ENCODE measurements around the gene GGACT. TPM values are rescaled to one million over a fixed set of nuclear protein-coding genes. Genes with fewer than 3 reads are reported as not detected.

The GGACT gene
- total RNA-seq, 4 donors from 2014 or later, result 8.8 to 37.4 (median 9.7) TPM

DNA sequence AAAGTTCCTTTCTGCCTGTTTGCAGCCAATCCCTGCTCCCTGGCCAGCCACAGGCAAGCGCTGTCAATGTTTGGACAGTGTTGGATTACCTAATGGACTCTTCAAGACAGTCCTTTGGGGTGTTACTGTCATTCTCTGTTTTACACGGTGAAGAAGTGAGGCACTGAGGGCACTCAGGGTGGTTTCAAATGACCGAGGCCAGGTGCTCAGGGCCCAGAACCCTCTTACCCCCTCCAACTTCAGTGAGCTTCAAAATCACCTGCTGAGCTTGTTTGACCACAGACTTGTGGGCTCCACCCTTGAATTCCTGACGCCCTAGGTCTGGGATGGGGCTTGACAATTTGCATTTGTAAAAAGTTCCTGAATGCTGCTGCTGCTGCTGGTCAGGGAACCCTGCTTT, 97.9 kb downstream of the GGACT start:
- no peak for DNase-seq
- H3K27me3 ChIP-seq, result no peaks in the 10 kb centered on the region

DNA sequence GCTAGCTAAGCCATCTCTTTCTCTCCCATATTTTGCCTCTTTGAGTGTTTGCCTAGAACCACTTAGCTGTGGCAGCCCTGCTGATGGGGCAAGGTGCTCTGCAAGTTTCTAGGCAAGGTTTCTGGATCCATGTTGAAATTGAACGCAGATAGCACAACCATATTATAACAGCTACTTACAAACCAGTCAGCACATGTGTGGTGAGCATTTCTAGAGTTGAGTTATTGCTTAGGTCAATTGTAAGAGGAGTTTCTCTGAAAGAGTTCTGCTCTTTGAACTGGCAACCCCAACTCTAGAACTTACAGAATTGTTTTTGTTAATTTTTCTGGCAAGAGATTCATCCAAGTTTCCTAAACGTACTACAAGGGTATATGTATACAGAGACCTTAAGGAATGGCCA, 103.3 kb downstream of the GGACT start:
- H3K36me3 ChIP-seq, result no peaks in the 10 kb centered on the region
- TF ChIP-seq, protein P1, sequence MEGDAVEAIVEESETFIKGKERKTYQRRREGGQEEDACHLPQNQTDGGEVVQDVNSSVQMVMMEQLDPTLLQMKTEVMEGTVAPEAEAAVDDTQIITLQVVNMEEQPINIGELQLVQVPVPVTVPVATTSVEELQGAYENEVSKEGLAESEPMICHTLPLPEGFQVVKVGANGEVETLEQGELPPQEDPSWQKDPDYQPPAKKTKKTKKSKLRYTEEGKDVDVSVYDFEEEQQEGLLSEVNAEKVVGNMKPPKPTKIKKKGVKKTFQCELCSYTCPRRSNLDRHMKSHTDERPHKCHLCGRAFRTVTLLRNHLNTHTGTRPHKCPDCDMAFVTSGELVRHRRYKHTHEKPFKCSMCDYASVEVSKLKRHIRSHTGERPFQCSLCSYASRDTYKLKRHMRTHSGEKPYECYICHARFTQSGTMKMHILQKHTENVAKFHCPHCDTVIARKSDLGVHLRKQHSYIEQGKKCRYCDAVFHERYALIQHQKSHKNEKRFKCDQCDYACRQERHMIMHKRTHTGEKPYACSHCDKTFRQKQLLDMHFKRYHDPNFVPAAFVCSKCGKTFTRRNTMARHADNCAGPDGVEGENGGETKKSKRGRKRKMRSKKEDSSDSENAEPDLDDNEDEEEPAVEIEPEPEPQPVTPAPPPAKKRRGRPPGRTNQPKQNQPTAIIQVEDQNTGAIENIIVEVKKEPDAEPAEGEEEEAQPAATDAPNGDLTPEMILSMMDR (IDR thresholded peaks at IDR 0.05), result no peak
- no peak for TF ChIP-seq POLR2A (IDR thresholded peaks at IDR 0.05)
- DNase-seq, result no peak
- H3K4me1 ChIP-seq, result no peaks in the 10 kb centered on the region
- H3K27me3 ChIP-seq, result no peaks in the 10 kb centered on the region
- H3K4me3 ChIP-seq, result no peak overlapping the region
- no peak overlapping the region for H3K27ac ChIP-seq
- H3K9me3 ChIP-seq, result no peaks in the 10 kb centered on the region

More for the DNA sequence above, 97.9 kb downstream of the GGACT start:
- H3K4me1 ChIP-seq, result no peaks in the 10 kb centered on the region
- no peak overlapping the region for H3K27ac ChIP-seq
- no peaks in the 10 kb centered on the region for H3K36me3 ChIP-seq
- H3K4me3 ChIP-seq, result no peak overlapping the region
- no peak for TF ChIP-seq POLR2A (IDR thresholded peaks at IDR 0.05)
- TF ChIP-seq, protein P1 (IDR thresholded peaks at IDR 0.05), result no peak
- H3K9me3 ChIP-seq, result no peaks in the 10 kb centered on the region

DNA sequence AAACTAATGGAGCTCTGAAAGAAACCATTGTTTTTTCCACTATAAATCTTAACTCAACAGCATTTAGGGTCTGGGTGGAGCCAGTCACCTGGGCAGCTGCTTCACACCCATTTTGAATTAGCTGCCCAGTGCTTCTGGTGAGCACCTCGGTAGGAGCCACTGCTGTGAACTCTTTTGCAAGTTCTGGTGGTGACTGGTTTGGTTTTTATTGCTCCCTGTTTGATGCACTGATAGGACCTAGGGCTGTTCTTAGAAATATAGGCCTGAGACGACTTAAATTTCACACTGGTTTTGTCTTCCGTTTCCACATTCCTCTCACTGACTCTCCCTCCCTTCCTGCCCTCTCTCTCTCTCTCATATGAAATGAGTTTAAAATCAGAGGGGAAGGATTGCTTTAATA, 103.9 kb downstream of the GGACT start:
- DNase-seq, result no peak
- no peak overlapping the region for H3K27ac ChIP-seq
- TF ChIP-seq POLR2A (IDR thresholded peaks at IDR 0.05), result no peak
- TF ChIP-seq, protein P1 (IDR thresholded peaks at IDR 0.05), result no peak

DNA sequence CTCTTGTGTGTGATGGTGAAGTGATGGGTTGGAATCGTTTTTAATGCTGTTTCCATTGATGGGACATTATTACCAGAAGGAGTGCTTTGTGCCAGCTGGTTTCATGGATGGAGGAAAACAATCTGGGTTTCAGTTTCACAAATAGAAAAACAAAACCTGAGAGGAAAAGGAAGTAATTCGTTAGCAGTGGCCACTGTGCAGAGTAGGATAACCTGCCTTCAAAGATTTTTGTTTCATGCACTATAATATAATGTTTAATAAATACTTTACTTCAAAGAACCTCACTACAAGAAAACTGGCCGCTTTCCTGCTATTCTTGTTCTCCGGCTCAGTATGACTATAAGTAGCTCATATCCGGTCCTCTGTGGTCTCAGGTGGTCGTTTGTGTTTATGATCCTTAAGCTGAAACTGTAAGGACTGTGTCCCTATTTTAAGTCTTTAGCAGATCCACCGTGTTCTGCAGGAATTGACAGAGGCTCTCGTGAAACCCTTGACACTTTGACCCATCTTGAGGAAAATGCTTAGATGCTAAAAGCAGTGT, 104.7 kb downstream of the GGACT start:
- Histone ChIP-seq H3K27ac (no peak overlapping the region), H3K27me3 (no peaks in the 10 kb centered on the region)
- TF ChIP-seq, protein P1 (IDR thresholded peaks at IDR 0.05), result no peak
- no peak for TF ChIP-seq POLR2A (IDR thresholded peaks at IDR 0.05)

More for the DNA sequence above, 103.9 kb downstream of the GGACT start:
- no peaks in the 10 kb centered on the region for H3K9me3 ChIP-seq
- H3K36me3 ChIP-seq, result no peaks in the 10 kb centered on the region
- H3K4me1 ChIP-seq, result no peaks in the 10 kb centered on the region
- H3K4me3 ChIP-seq, result no peak overlapping the region
- no peaks in the 10 kb centered on the region for H3K27me3 ChIP-seq

DNA sequence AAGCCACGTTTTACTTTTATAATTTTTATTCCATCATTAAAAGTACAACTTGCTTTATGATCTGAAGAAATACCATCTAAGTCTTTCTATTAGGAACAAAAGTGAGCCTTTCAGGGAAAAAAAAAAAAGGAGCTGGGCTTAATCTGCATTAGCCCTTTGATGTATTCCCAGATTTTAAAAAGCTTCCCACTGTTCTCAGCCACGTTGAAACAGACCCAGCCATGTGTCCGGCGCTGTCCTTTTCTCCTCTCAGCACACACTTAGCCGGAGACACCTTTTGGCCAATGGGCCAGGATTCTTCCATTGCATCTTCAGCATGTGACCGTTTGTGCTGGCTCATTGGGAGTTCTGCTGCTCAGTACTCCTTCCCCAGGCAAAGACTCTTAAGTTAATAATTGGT, 105.5 kb downstream of the GGACT start:
- H3K9me3 ChIP-seq, result no peaks in the 10 kb centered on the region

More for the DNA sequence above, 104.7 kb downstream of the GGACT start:
- Histone ChIP-seq H3K4me3 (no peak overlapping the region), H3K4me1 (no peaks in the 10 kb centered on the region), H3K36me3 (no peaks in the 10 kb centered on the region), H3K9me3 (no peaks in the 10 kb centered on the region)
- no peak for DNase-seq

More for the DNA sequence above, 105.5 kb downstream of the GGACT start:
- no peak overlapping the region for H3K4me3 ChIP-seq
- TF ChIP-seq, protein P1 (IDR thresholded peaks at IDR 0.05), result no peak
- no peak for TF ChIP-seq POLR2A (IDR thresholded peaks at IDR 0.05)
- no peak overlapping the region for H3K27ac ChIP-seq
- H3K27me3 ChIP-seq, result no peaks in the 10 kb centered on the region
- no peak for DNase-seq
- H3K36me3 ChIP-seq, result no peaks in the 10 kb centered on the region
- H3K4me1 ChIP-seq, result no peaks in the 10 kb centered on the region

Measured in Peyer's patch (tissue), 4 donors.